Osteoblast (primary cell): ENCODE data around the gene KIAA0825. TPM values are rescaled to one million over a fixed set of nuclear protein-coding genes. Genes with fewer than 3 reads are reported as not detected.
A peak's percentile ranks its signal among the peaks of the same experiment; 100 is the strongest.

ENCODE experiments used
- DNase-seq: peaks from one replicate; pipeline ENCODE4 v3.0.0; 2011; ENCODE audit warnings: low spot score, mixed read lengths; ENCODE audit not compliant: insufficient read length; ENCODE audit errors: missing footprints
- H2AFZ ChIP-seq: 2 replicates; pipeline ENCODE4 v1.6.0; 2011; ENCODE audit warnings: mild to moderate bottlenecking, low read length
- H3K27ac ChIP-seq: 2 replicates; pipeline ENCODE4 v1.5.1; 2011; ENCODE audit warnings: mild to moderate bottlenecking, low read depth, low read length, moderate library complexity
- H3K27me3 ChIP-seq: 2 replicates; pipeline ENCODE4 v1.6.0; 2012; ENCODE audit warnings: mild to moderate bottlenecking, control low read depth, inconsistent platforms, low read length, moderate library complexity; ENCODE audit not compliant: insufficient read depth
- H3K36me3 ChIP-seq: 2 replicates; pipeline ENCODE4 v1.5.1; 2011; ENCODE audit warnings: mild to moderate bottlenecking, low read length, control low read depth, moderate library complexity; ENCODE audit not compliant: insufficient read depth
- H3K4me1 ChIP-seq: 2 replicates; pipeline ENCODE4 v1.5.1; 2011; ENCODE audit warnings: mild to moderate bottlenecking, low read length, control low read depth, moderate library complexity; ENCODE audit not compliant: insufficient read depth
- H3K4me2 ChIP-seq: 2 replicates; pipeline ENCODE4 v1.6.0; 2011; ENCODE audit warnings: mild to moderate bottlenecking, low read length; ENCODE audit not compliant: insufficient read depth
- H3K4me3 ChIP-seq: fragments of 200-600 bp; sonication (generic); 3 replicates; pipeline ENCODE4 v1.5.1; 2012; ENCODE audit warnings: mild to moderate bottlenecking, low read length, inconsistent platforms; ENCODE audit not compliant: insufficient read depth
- H3K79me2 ChIP-seq: 2 replicates; pipeline ENCODE4 v1.6.0; 2012; ENCODE audit warnings: mild to moderate bottlenecking, low read length, control low read depth, inconsistent platforms; ENCODE audit not compliant: insufficient read depth
- H3K9me3 ChIP-seq: 2 replicates; pipeline ENCODE4 v1.5.1; 2011; ENCODE audit warnings: low read depth, low read length, control low read depth
- H4K20me1 ChIP-seq: 2 replicates; pipeline ENCODE4 v1.6.0; 2012; ENCODE audit warnings: mild to moderate bottlenecking, low read length, control low read depth; ENCODE audit not compliant: insufficient read depth
- total RNA-seq: library from RNA; depleted of rRNA; stranded (reverse); fragments of >200 nt; gene quantifications from 2 replicates; pipeline ENCODE4 v1.2.3, GENCODE V29; 2012
- TF ChIP-seq, protein P1 (sequence below): IDR thresholded peaks from 2 replicates; pipeline ENCODE4 v1.5.1; 2011; ENCODE audit warnings: mild to moderate bottlenecking, low read depth, low read length, moderate library complexity; ENCODE audit errors: extremely low read depth

KIAA0825 gene
- total RNA-seq, 1 donor = 8.0 TPM

DNA sequence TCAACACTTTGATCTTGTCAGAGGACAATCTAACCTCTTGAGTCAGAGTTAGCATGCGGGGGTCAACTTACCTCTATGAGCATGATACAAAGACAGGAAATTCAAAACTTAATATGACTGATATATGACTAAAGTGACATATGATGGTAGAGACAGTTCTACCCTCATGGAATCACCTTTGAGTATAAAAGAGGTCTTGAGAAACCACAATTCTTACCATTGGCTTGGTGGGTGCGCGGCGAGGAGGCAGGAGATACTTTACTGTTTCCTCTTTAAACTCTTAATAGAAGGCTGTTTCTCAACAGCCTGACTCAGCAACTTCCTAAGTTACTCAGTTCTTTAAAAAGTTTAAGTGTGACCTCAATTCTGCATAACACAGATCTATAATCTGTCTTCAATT is 372.8 kb downstream of the KIAA0825 start:
- TF ChIP-seq, protein P1, sequence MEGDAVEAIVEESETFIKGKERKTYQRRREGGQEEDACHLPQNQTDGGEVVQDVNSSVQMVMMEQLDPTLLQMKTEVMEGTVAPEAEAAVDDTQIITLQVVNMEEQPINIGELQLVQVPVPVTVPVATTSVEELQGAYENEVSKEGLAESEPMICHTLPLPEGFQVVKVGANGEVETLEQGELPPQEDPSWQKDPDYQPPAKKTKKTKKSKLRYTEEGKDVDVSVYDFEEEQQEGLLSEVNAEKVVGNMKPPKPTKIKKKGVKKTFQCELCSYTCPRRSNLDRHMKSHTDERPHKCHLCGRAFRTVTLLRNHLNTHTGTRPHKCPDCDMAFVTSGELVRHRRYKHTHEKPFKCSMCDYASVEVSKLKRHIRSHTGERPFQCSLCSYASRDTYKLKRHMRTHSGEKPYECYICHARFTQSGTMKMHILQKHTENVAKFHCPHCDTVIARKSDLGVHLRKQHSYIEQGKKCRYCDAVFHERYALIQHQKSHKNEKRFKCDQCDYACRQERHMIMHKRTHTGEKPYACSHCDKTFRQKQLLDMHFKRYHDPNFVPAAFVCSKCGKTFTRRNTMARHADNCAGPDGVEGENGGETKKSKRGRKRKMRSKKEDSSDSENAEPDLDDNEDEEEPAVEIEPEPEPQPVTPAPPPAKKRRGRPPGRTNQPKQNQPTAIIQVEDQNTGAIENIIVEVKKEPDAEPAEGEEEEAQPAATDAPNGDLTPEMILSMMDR = no peak
- peaks cover 28% of the 10 kb centered on the region for H3K4me1 ChIP-seq
- H2AFZ ChIP-seq = no peak overlapping the region
- no peaks in the 10 kb centered on the region for H3K36me3 ChIP-seq
- H3K9me3 ChIP-seq = no peaks in the 10 kb centered on the region
- DNase-seq = no peak
- H3K27ac ChIP-seq = no peak overlapping the region
- no peak overlapping the region for H3K4me2 ChIP-seq
- no peak overlapping the region for H3K4me3 ChIP-seq
- H4K20me1 ChIP-seq = no peaks in the 10 kb centered on the region
- no peaks in the 10 kb centered on the region for H3K79me2 ChIP-seq
- no peaks in the 10 kb centered on the region for H3K27me3 ChIP-seq

DNA sequence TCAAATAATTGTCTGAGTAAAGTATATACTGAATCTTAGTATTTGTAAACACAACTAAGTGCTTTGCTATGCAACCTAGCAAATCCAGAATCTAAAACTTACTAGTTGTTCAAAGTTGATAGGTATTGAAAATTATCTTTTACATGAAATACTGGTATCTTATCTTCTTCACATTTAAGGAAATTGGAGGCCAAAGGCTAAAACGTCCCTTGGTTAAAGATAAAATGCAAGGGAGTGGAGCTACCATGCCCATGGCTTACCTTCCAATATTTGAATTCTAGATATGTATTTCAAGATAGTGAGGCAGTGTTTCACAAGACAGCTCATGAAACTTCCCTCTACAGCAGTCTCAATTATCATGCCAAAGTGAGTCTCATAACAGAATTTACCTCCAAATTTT is 373.5 kb downstream of the KIAA0825 start:
- DNase-seq = no peak
- no peak overlapping the region for H3K27ac ChIP-seq
- H3K79me2 ChIP-seq = no peaks in the 10 kb centered on the region
- no peak overlapping the region for H3K4me3 ChIP-seq
- H3K9me3 ChIP-seq = no peaks in the 10 kb centered on the region
- no peaks in the 10 kb centered on the region for H3K36me3 ChIP-seq
- no peaks in the 10 kb centered on the region for H3K27me3 ChIP-seq
- H2AFZ ChIP-seq = no peak overlapping the region
- no peak overlapping the region for H3K4me2 ChIP-seq
- TF ChIP-seq, protein P1 = no peak
- no peaks in the 10 kb centered on the region for H4K20me1 ChIP-seq
- H3K4me1 ChIP-seq = peaks cover 31% of the 10 kb centered on the region

DNA sequence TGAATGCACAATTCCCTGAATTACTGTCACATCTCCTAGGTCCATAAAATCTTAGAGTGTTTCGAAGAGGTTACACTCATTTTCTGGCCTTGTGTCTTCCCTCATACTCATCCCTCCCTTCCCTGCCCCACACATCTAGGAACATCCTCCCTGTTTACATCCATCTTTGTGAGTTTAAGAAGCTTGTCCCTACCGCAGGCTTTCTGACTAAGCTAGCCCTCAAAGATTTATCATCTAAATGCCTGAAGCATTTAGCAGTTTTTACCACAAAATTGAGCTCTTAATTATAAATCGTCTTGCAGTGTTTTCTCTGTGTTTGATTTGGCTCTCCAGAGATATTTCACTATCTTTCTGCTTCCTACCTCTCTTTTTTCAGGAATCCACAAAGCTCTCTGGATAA is 374.8 kb downstream of the KIAA0825 start:
- DNase-seq = no peak
- Histone ChIP-seq H3K79me2 (no peaks in the 10 kb centered on the region), H3K4me1 (peaks cover 31% of the 10 kb centered on the region), H3K27me3 (no peaks in the 10 kb centered on the region), H4K20me1 (no peaks in the 10 kb centered on the region), H3K9me3 (no peaks in the 10 kb centered on the region), H3K27ac (no peak overlapping the region), H3K36me3 (no peaks in the 10 kb centered on the region), H3K4me2 (no peak overlapping the region), H2AFZ (peak overlapping the region; percentile 7), H3K4me3 (no peak overlapping the region)
- TF ChIP-seq, protein P1 = no peak

DNA sequence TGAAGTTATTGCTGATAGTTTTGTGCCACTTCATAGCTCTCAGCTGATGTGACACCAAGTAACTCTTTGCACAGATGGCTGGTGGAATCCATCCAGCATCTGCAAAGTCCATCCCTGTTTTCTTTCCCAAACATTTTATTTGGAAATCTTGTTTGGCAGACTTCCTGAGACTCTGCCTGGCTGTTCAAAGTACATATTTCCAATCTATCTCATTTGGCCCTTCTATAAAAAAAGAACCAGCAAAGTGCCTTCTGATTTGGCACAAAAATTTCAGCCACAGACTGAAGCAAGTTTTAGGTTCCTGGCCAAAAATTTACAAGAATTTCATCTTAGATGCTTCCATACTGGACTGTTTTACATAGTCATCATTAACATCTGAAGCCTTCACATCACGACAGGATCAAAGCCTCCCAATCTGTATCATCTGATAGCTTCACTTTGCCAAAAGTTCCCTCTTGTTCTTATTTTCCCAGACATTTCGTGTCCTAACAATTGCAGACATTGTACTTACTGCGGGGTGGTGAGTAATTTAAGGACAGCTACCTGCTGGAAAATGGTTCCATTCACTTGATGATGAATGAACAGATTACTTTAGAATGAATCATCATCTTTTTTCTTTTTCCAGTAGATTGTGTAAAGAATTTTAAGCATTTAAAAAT is 377.3 kb downstream of the KIAA0825 start:
- Histone ChIP-seq H3K27ac (peak overlapping the region; percentile 40), H3K4me3 (no peak overlapping the region)
- DNase-seq = peak; percentile 9

More for the DNA sequence above, 377.3 kb downstream of the KIAA0825 start:
- Histone ChIP-seq H3K79me2 (no peaks in the 10 kb centered on the region), H4K20me1 (no peaks in the 10 kb centered on the region), H3K36me3 (no peaks in the 10 kb centered on the region), H3K4me2 (peak overlapping the region; percentile 11), H3K4me1 (peaks cover 31% of the 10 kb centered on the region), H2AFZ (no peak overlapping the region), H3K9me3 (no peaks in the 10 kb centered on the region), H3K27me3 (no peaks in the 10 kb centered on the region)
- TF ChIP-seq, protein P1 = no peak
